Measurements from ENCODE around the gene LENG9.
"Not testable (repeated sequence)": the region's sequence is repeated elsewhere in the genome, so short reads cannot be mapped to it uniquely, and the experiment has no call there.

Gene LENG9

GRCh38 chr19:54458648-54459281, 4.8 kb downstream of the LENG9 start:
- no peak for DNase-seq

GRCh38 chr19:54457773-54458647, 5.6 kb downstream of the LENG9 start:
- no peak for DNase-seq

GRCh38 chr19:54456423-54457373, 6.9 kb downstream of the LENG9 start:
- no peak for DNase-seq

- DNase-seq, result no peak
Observed at GRCh38 chr19:54455786-54456422, 7.7 kb downstream of the LENG9 start.

GRCh38 chr19:54454781-54455675, 8.6 kb downstream of the LENG9 start:
- DNase-seq, result no peak

- DNase-seq, result no peak
Observed at GRCh38 chr19:54453921-54454780, 9.4 kb downstream of the LENG9 start.

GRCh38 chr19:54452626-54453025, 11.0 kb downstream of the LENG9 start:
- DNase-seq, result no peak

GRCh38 chr19:54451997-54452396, 11.6 kb downstream of the LENG9 start:
- no peak for DNase-seq

- DNase-seq, result no peak
Observed at GRCh38 chr19:54451331-54451871, 12.2 kb downstream of the LENG9 start.

GRCh38 chr19:54449701-54450069, 13.9 kb downstream of the LENG9 start:
- no peak for DNase-seq

GRCh38 chr19:54448774-54449700, 14.5 kb downstream of the LENG9 start, which contains the start of gene LENG8:
TSS of gene LENG8 (plus strand) at chr19:54449199. CDS start at chr19:54451345, 2,146 bp downstream.
- peak; percentile 97 for DNase-seq

- DNase-seq, result peak; percentile 31
Observed at GRCh38 chr19:54448040-54448773, 15.4 kb downstream of the LENG9 start.

- DNase-seq, result not testable (repeated sequence)
Observed at GRCh38 chr19:54446349-54446748, 17.2 kb downstream of the LENG9 start.

GRCh38 chr19:54444737-54445136, 18.8 kb downstream of the LENG9 start:
- no peak for DNase-seq

GRCh38 chr19:54440641-54441040, 22.9 kb downstream of the LENG9 start:
- DNase-seq, result no peak

GRCh38 chr19:54439174-54439851, 24.3 kb downstream of the LENG9 start:
- peak; percentile 21 for DNase-seq

- no peak for DNase-seq
Observed at GRCh38 chr19:54436628-54437252, 26.8 kb downstream of the LENG9 start.
